DOHH2 (cell line): ENCODE data around the gene RHOU.

Source experiments
- H3F3A ChIP-seq: fragments of 200-600 bp; sonication (generic), shearing (Covaris generic); 2 replicates; pipeline ENCODE4 v1.6.0; 2016; ENCODE audit warnings: antibody characterized with exemption, mild to moderate bottlenecking; ENCODE audit not compliant: control insufficient read depth, insufficient read depth
- H3K27ac ChIP-seq: fragments of 200-600 bp; sonication (generic); 2 replicates; pipeline ENCODE4 v1.5.1; 2014; ENCODE audit warnings: low read depth, mild to moderate bottlenecking, low read length, moderate library complexity
- H3K27me3 ChIP-seq: fragments of 200-600 bp; sonication (generic); 2 replicates; pipeline ENCODE4 v1.6.1; 2014; ENCODE audit warnings: mild to moderate bottlenecking, low read length, mixed read lengths; ENCODE audit not compliant: control insufficient read depth
- H3K36me3 ChIP-seq: fragments of 200-600 bp; sonication (generic); 2 replicates; pipeline ENCODE4 v1.6.1; 2014; ENCODE audit warnings: mild to moderate bottlenecking, low read length, moderate library complexity, mixed read lengths; ENCODE audit not compliant: control insufficient read depth
- H3K4me1 ChIP-seq: fragments of 200-600 bp; sonication (generic); 2 replicates; pipeline ENCODE4 v1.6.1; 2014; ENCODE audit warnings: mild to moderate bottlenecking, low read length, mixed read lengths; ENCODE audit not compliant: control insufficient read depth
- H3K4me2 ChIP-seq: fragments of 200-600 bp; sonication (generic); 2 replicates; pipeline ENCODE4 v1.6.0; 2014; ENCODE audit warnings: mild to moderate bottlenecking, low read length, moderate library complexity
- H3K4me3 ChIP-seq: fragments of 200-600 bp; sonication (generic); 2 replicates; pipeline ENCODE4 v1.5.1; 2014; ENCODE audit warnings: mild to moderate bottlenecking, low read length, mixed read lengths
- H3K79me2 ChIP-seq: fragments of 200-600 bp; sonication (generic); 2 replicates; pipeline ENCODE4 v1.6.1; 2014; ENCODE audit warnings: mild to moderate bottlenecking, low read length, mixed read lengths; ENCODE audit not compliant: control insufficient read depth
- H3K9me2 ChIP-seq: fragments of 200-600 bp; sonication (generic); replicated peaks from 2 replicates; pipeline ENCODE4 v1.6.1; 2014; ENCODE audit warnings: mild to moderate bottlenecking, low read length, mixed read lengths; ENCODE audit not compliant: control insufficient read depth
- H3K9me3 ChIP-seq: fragments of 200-600 bp; sonication (generic); 2 replicates; pipeline ENCODE4 v1.6.1; 2014; ENCODE audit warnings: antibody characterized with exemption, low read length, mixed read lengths; ENCODE audit not compliant: control insufficient read depth, insufficient read depth
- H4K20me1 ChIP-seq: fragments of 200-600 bp; sonication (generic); 2 replicates; pipeline ENCODE4 v1.6.0; 2014; ENCODE audit warnings: low read depth, mild to moderate bottlenecking, antibody characterized with exemption, low read length, moderate library complexity; ENCODE audit not compliant: control insufficient read depth, insufficient read depth
- EZH2phosphoT487 ChIP-seq: fragments of 200-600 bp; sonication (generic); IDR thresholded peaks from 2 replicates; pipeline ENCODE4 v1.6.1; 2017; ENCODE audit warnings: borderline replicate concordance, mild to moderate bottlenecking, antibody characterized with exemption, low read length, moderate library complexity, mixed read lengths
- TF ChIP-seq, protein P1 (sequence below): fragments of 200-600 bp; sonication (generic); IDR thresholded peaks from one replicate; pipeline ENCODE4 v1.5.1; 2014; ENCODE audit warnings: antibody characterized with exemption, mild to moderate bottlenecking, low read depth, low read length; ENCODE audit not compliant: poor library complexity, severe bottlenecking

The RHOU gene

DNA sequence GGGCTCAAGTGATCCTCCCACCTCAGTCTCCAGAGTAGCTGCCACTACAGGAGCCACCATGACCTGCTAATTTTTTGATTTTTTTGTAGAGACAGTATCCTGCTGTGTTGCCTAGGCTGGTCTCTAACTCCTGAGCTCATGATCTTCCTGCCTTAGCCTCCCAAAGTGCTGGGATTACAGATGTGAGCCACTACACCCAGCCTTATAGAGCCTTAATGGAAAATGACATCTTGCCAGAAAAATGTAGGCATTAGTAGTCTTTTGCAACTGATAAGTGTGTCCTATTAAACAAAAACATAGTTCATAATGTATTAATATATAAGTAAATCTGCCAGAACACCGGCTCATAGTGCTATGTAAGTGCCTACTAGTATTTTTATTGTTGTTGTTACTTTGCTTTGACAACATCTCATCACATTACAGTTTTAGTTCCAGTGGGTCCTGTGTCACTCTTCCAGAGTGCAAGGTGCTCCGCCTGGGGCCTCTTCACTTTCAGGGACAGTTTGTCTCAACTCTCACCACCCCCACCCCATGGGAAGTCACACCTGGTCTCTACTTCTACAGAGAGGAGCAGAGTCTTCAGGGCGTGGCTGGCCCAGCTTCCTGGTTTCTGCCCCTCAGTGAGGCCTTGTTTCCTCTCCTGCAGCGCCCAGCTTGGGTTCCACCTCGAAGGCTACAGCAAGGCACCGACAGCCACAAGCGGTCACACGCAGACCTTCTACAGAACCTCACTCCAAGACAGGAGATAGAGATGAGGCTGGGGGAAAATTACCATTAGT lies 30.1 kb downstream of the RHOU start:
- H3K27me3 ChIP-seq = peaks cover 9% of the 10 kb centered on the region
- no peak for TF ChIP-seq EZH2phosphoT487
- TF ChIP-seq, protein P1, sequence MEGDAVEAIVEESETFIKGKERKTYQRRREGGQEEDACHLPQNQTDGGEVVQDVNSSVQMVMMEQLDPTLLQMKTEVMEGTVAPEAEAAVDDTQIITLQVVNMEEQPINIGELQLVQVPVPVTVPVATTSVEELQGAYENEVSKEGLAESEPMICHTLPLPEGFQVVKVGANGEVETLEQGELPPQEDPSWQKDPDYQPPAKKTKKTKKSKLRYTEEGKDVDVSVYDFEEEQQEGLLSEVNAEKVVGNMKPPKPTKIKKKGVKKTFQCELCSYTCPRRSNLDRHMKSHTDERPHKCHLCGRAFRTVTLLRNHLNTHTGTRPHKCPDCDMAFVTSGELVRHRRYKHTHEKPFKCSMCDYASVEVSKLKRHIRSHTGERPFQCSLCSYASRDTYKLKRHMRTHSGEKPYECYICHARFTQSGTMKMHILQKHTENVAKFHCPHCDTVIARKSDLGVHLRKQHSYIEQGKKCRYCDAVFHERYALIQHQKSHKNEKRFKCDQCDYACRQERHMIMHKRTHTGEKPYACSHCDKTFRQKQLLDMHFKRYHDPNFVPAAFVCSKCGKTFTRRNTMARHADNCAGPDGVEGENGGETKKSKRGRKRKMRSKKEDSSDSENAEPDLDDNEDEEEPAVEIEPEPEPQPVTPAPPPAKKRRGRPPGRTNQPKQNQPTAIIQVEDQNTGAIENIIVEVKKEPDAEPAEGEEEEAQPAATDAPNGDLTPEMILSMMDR = no peak
- no peak overlapping the region for H3K4me2 ChIP-seq

DNA sequence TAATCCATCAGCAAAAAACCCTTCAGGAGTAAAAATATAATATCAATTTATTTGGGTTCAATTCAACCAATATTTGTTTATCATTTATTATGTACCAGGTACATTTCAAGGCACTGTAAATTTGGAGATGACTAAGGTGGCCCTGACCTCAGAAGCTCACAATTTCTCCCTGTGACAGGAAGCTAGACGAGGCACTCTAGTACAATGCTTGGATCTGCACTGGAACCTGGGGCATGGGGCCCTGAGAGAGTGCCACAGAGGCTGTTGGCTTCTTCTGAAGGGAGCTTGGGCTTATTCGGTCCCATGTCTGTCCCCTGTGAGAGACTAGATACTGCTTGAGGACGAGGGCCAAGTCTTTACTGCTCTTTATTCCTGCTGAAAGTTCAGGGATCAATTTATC lies 31.5 kb downstream of the RHOU start:
- Histone ChIP-seq H3K4me2 (no peak overlapping the region), H3K4me1 (no peaks in the 10 kb centered on the region), H3K27me3 (peaks cover 3% of the 10 kb centered on the region), H3K9me3 (no peaks in the 10 kb centered on the region), H3K36me3 (no peaks in the 10 kb centered on the region), H3K9me2 (no peaks in the 10 kb centered on the region), H3K4me3 (no peak overlapping the region), H4K20me1 (no peaks in the 10 kb centered on the region), H3K27ac (no peak overlapping the region), H3K79me2 (no peaks in the 10 kb centered on the region), H3F3A (no peaks in the 10 kb centered on the region)
- no peak for TF ChIP-seq EZH2phosphoT487

More for the DNA sequence above, 30.1 kb downstream of the RHOU start:
- Histone ChIP-seq H3F3A (no peaks in the 10 kb centered on the region), H3K27ac (no peak overlapping the region), H3K36me3 (no peaks in the 10 kb centered on the region), H3K9me2 (no peaks in the 10 kb centered on the region), H4K20me1 (no peaks in the 10 kb centered on the region), H3K4me3 (no peak overlapping the region), H3K4me1 (no peaks in the 10 kb centered on the region), H3K79me2 (no peaks in the 10 kb centered on the region), H3K9me3 (no peaks in the 10 kb centered on the region)

DNA sequence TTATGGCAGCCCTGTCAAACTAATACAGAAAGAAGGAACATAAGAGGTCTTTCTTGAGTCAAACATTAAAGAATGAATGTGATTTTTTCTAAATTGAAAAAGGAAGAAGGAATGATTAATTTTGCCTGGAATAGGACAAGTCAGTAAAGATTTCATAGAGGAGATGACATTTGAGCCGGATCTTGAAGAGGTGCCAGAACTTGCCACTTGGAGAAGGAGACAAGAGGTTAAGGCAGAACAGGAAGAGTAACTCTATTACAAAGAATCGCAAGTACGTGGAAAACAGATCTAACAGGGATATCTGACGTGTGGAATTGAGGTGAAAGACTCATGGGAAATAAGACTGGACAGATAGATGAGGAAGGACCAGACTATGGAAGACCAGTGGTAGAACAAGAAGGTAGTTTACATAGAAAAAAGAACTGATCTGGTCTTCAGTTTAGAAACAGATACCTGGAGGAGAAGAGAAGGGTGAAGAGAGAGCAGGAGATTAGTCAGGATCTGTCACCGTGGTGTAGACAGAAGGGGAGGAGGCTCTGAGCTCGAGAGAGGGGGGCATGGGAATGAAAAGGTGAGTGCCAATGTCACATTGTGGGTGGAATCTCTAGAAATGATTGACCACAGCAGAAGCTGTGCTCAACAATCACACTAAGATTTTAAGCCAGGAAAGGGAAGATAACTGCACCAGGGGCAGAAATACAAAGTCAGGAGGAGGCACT lies 32.5 kb downstream of the RHOU start:
- Histone ChIP-seq H3F3A (no peaks in the 10 kb centered on the region), H3K4me2 (no peak overlapping the region)

More for the DNA sequence above, 32.5 kb downstream of the RHOU start:
- Histone ChIP-seq H3K36me3 (no peaks in the 10 kb centered on the region), H3K9me2 (no peaks in the 10 kb centered on the region), H3K4me1 (no peaks in the 10 kb centered on the region), H3K4me3 (no peak overlapping the region), H3K79me2 (no peaks in the 10 kb centered on the region), H4K20me1 (no peaks in the 10 kb centered on the region), H3K9me3 (no peaks in the 10 kb centered on the region), H3K27me3 (no peaks in the 10 kb centered on the region; the same call in 1 of the 2 replicates), H3K27ac (no peak overlapping the region)
- no peak for TF ChIP-seq EZH2phosphoT487
- TF ChIP-seq, protein P1 = no peak
